ENCODE results near the gene DDX6. TPM values are rescaled to one million over a fixed set of nuclear protein-coding genes. Genes with fewer than 3 reads are reported as not detected.

Gene DDX6
- 84.6 and 88.9 TPM in 2 replicates for total RNA-seq (2014; rRNA removed; shearing (Covaris generic))
- polyA plus RNA-seq (2016; fragmentation: Nextera tagmentation; extraction: Ambion mirVana): 20.9 and 21.3 TPM in 2 replicates

GRCh38 chr11:118791111-118791960 is at the start of gene DDX6:
Gene DDX6, minus strand, starts transcription at chr11:118791164. Its CDS starts 4,913 bp downstream, at chr11:118786251.
- Histone ChIP-seq H3K4me2 (ENCODE audit: unreplicated experiment) (peak within 1 kb of the TSS; percentile 93), H3K4me1 (ENCODE audit: insufficient read depth) (0 out of 2 replicates have a peak, but pooled peaks cover 9% of the 10 kb centered on the region), H3K9me3 (ENCODE audit: low read depth) (no peaks in the 10 kb centered on the region), H3K9ac (peak within 1 kb of the TSS; percentile 97), H2AFZ (peak within 1 kb of the TSS; percentile 85), H3K79me2 (ENCODE audit: insufficient read depth) (peaks cover 52% of the 10 kb centered on the region), H3K36me3 (ENCODE audit: low read depth) (no peaks in the 10 kb centered on the region), H3K4me3 (peak within 1 kb of the TSS; percentile 98), H3K9me2 (ENCODE audit: insufficient read depth) (no peaks in the 10 kb centered on the region), H3F3A (ENCODE audit: insufficient read depth) (peaks cover 26% of the 10 kb centered on the region), H4K20me1 (ENCODE audit: insufficient read depth) (0 out of 2 replicates have a peak, but pooled peaks cover 10% of the 10 kb centered on the region), H3K27me3 (replicated peaks; ENCODE audit: insufficient read depth) (no peaks in the 10 kb centered on the region), H3K27ac (peak within 1 kb of the TSS; percentile 97)
- TF ChIP-seq EZH2 (IDR thresholded peaks at IDR 0.05; ENCODE audit: insufficient read depth, poor library complexity, severe bottlenecking) (no peak), EZH2phosphoT487 (IDR thresholded peaks at IDR 0.05; ENCODE audit: insufficient read depth, low read depth) (no peak)
- in situ Hi-C loops (cut with MboI): no loop called here
- WGBS, 2 experiments (ENCODE audit: low coverage in 1 of 2, low lambda C conversion rate in 2 of 2, missing lambda C conversion rate in 2 of 2): 1% methylated on average over 43 to 79 of the region's 81 CpGs
- DNase-seq: peak; percentile 96

DNA sequence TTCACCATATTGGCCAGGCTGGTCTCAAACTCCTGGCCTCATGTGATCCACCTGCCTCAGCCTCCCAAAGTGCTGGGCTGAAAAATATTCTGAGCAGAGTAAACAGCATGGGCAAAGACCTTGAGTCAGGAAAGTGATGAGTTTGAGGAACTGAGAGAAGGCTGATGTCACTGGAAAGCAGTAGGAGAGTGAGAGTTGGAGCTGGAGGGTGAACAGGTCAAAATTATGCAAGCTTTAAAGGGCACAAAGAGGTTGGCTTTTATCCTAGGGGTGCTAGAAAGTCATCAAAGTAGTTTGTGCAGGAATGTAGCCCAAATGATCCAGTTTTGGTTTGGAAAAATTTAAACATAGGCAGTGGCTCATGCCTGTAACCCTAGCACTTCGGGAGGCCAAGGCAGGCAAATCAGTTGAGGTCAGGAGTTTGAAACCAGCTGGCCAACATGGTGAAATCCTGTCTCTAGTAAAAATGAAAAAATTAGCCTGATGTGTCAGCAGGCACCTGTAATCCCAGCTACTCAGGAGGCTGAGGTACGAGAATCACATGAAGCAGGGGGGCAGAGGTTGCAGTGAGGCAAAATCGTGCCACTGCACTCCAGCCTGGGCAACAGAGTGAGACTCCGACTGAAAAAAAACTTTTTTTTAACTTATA is 48.1 kb upstream of the DDX6 start:
- Histone ChIP-seq H3K27me3 (replicated peaks; ENCODE audit: insufficient read depth) (0 out of 2 replicates have a peak, but pooled peaks cover 2% of the 10 kb centered on the region), H3K27ac (no peak overlapping the region), H3K36me3 (ENCODE audit: low read depth) (no peaks in the 10 kb centered on the region), H3K79me2 (ENCODE audit: insufficient read depth) (no peaks in the 10 kb centered on the region), H3K4me3 (no peak overlapping the region), H3K4me2 (ENCODE audit: unreplicated experiment) (no peak overlapping the region), H3K9ac (no peak overlapping the region), H4K20me1 (ENCODE audit: insufficient read depth) (no peaks in the 10 kb centered on the region), H3K4me1 (ENCODE audit: insufficient read depth) (no peaks in the 10 kb centered on the region), H3F3A (ENCODE audit: insufficient read depth) (no peaks in the 10 kb centered on the region), H3K9me2 (ENCODE audit: insufficient read depth) (no peaks in the 10 kb centered on the region), H2AFZ (no peak overlapping the region), H3K9me3 (ENCODE audit: low read depth) (no peaks in the 10 kb centered on the region)
- in situ Hi-C loops (cut with MboI): no loop called here
- TF ChIP-seq EZH2 (IDR thresholded peaks at IDR 0.05; ENCODE audit: insufficient read depth, poor library complexity, severe bottlenecking) (no peak), EZH2phosphoT487 (IDR thresholded peaks at IDR 0.05; ENCODE audit: insufficient read depth, low read depth) (no peak)
- WGBS, 2 experiments (ENCODE audit: low coverage in 1 of 2, low lambda C conversion rate in 2 of 2, missing lambda C conversion rate in 2 of 2): 67% methylated on average over 4 of the region's 4 CpGs
- peak; percentile 26 for DNase-seq

DNA sequence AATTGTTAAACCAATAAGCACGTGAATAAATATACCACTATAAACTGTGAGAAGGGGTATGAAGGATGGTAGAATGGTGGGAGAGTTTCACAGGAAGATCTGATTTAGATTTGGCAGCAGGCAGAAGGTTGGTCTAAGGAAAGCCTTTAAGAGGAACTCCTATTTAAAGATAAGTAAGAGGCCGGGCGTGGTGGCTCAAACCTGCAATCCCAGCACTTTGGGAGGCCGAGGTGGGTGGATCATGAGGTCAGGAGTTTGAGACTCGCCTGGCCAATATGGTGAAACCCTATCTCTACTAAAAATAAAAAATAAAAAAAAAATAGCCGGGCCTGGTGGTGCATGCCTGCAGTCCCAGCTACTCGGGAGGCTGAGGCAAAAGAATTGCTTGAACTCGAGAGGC is 46.9 kb upstream of the DDX6 start:
- H3K79me2 ChIP-seq (ENCODE audit: insufficient read depth): no peaks in the 10 kb centered on the region
- in situ Hi-C loops (cut with MboI): no loop called here
- peaks cover 5% of the 10 kb centered on the region; the same call in 1 of the 2 replicates for H3K27me3 ChIP-seq (replicated peaks; ENCODE audit: insufficient read depth)
- no peaks in the 10 kb centered on the region for H3K9me3 ChIP-seq (ENCODE audit: low read depth)
- H4K20me1 ChIP-seq (ENCODE audit: insufficient read depth): no peaks in the 10 kb centered on the region
- H3K9ac ChIP-seq: no peak overlapping the region
- H3K4me3 ChIP-seq: no peak overlapping the region
- 74 to 78% methylated on average over 8 of the region's 8 CpGs for WGBS, 2 experiments (ENCODE audit: low coverage in 1 of 2, low lambda C conversion rate in 2 of 2, missing lambda C conversion rate in 2 of 2)
- H3K9me2 ChIP-seq (ENCODE audit: insufficient read depth): no peaks in the 10 kb centered on the region
- no peaks in the 10 kb centered on the region for H3K4me1 ChIP-seq (ENCODE audit: insufficient read depth)
- H3K4me2 ChIP-seq (ENCODE audit: unreplicated experiment): no peak overlapping the region
- DNase-seq: no peak
- H3K36me3 ChIP-seq (ENCODE audit: low read depth): no peaks in the 10 kb centered on the region
- H3F3A ChIP-seq (ENCODE audit: insufficient read depth): no peaks in the 10 kb centered on the region
- H3K27ac ChIP-seq: no peak overlapping the region
- no peak for TF ChIP-seq EZH2 (IDR thresholded peaks at IDR 0.05; ENCODE audit: insufficient read depth, poor library complexity, severe bottlenecking)
- TF ChIP-seq EZH2phosphoT487 (IDR thresholded peaks at IDR 0.05; ENCODE audit: insufficient read depth, low read depth): no peak
- no peak overlapping the region for H2AFZ ChIP-seq

DNA sequence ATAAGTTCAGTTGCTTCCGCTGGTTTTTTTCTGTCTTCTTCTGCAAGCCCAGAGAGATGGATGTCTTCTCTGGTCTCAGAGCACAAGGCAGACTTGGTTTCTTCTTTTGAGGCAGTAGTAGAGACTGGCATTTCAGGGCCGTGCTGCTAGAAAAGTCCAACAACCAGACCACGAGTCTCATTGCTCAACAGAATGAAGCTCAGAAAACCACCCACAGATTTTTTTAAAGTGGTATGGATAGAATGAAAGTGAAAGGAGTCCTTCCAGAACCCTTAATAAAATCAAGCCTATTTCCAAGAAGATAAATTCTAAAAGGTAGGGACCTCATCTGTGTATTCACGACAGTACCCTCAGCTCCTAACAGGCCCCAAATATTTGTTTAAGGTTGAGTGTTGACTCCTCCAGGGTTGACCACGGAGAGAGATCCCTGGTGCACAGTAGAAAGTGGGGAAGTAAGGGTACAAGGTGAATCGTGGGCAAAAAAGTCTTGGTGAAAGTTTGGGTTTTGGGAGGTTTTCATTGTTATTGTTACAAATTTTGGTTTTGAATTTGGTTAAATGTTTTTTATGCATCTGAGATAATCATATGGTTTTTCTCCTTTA is 43.6 kb upstream of the DDX6 start:
- no peaks in the 10 kb centered on the region for H3F3A ChIP-seq (ENCODE audit: insufficient read depth)
- no peak overlapping the region for H3K9ac ChIP-seq
- H3K9me2 ChIP-seq (ENCODE audit: insufficient read depth): no peaks in the 10 kb centered on the region
- no peak overlapping the region for H3K4me2 ChIP-seq (ENCODE audit: unreplicated experiment)
- no peaks in the 10 kb centered on the region for H4K20me1 ChIP-seq (ENCODE audit: insufficient read depth)
- in situ Hi-C loops (cut with MboI): no loop called here
- no peaks in the 10 kb centered on the region for H3K79me2 ChIP-seq (ENCODE audit: insufficient read depth)
- H2AFZ ChIP-seq: no peak overlapping the region
- H3K36me3 ChIP-seq (ENCODE audit: low read depth): no peaks in the 10 kb centered on the region
- H3K4me3 ChIP-seq: no peak overlapping the region
- 49 to 50% methylated on average over 6 of the region's 6 CpGs for WGBS, 2 experiments (ENCODE audit: low coverage in 1 of 2, low lambda C conversion rate in 2 of 2, missing lambda C conversion rate in 2 of 2)
- H3K27me3 ChIP-seq (replicated peaks; ENCODE audit: insufficient read depth): peaks cover 5% of the 10 kb centered on the region; the same call in 1 of the 2 replicates
- TF ChIP-seq EZH2phosphoT487 (IDR thresholded peaks at IDR 0.05; ENCODE audit: insufficient read depth, low read depth): no peak
- no peak for TF ChIP-seq EZH2 (IDR thresholded peaks at IDR 0.05; ENCODE audit: insufficient read depth, poor library complexity, severe bottlenecking)
- no peak overlapping the region for H3K27ac ChIP-seq
- no peaks in the 10 kb centered on the region for H3K4me1 ChIP-seq (ENCODE audit: insufficient read depth)
- DNase-seq: peak; percentile 45
- H3K9me3 ChIP-seq (ENCODE audit: low read depth): no peaks in the 10 kb centered on the region

Data from GM23248 (cell line).